Loucy (cell line): ENCODE data around the gene PRDM2.

Experiments
- H2AFZ ChIP-seq: fragments of 200-600 bp; sonication (generic); 2 replicates; pipeline ENCODE4 v1.6.0; 2016; ENCODE audit warnings: antibody characterized with exemption, mild to moderate bottlenecking, low read length, moderate library complexity
- H3F3A ChIP-seq: fragments of 200-600 bp; 2 replicates; pipeline ENCODE4 v1.6.0; 2016; ENCODE audit warnings: antibody characterized with exemption, low read depth, mild to moderate bottlenecking
- H3K27me3 ChIP-seq: fragments of 200-600 bp; sonication (generic); 2 replicates; pipeline ENCODE4 v1.6.1; 2014; ENCODE audit warnings: low read length, mild to moderate bottlenecking; ENCODE audit not compliant: insufficient read depth, poor library complexity, severe bottlenecking
- H3K36me3 ChIP-seq: fragments of 200-600 bp; sonication (generic); 2 replicates; pipeline ENCODE4 v1.6.1; 2016; ENCODE audit warnings: low read length; ENCODE audit not compliant: insufficient read depth
- H3K4me1 ChIP-seq: fragments of 200-600 bp; sonication (generic); 2 replicates; pipeline ENCODE4 v1.5.1; 2014; ENCODE audit warnings: low read length, mild to moderate bottlenecking; ENCODE audit not compliant: insufficient read depth, poor library complexity, severe bottlenecking
- H3K4me2 ChIP-seq: fragments of 200-600 bp; sonication (generic); 2 replicates; pipeline ENCODE4 v1.6.0; 2014; ENCODE audit warnings: antibody characterized with exemption, low read length, low read depth, mild to moderate bottlenecking; ENCODE audit not compliant: poor library complexity, severe bottlenecking
- H3K4me3 ChIP-seq: fragments of 200-600 bp; sonication (generic); 2 replicates; pipeline ENCODE4 v1.5.1; 2014; ENCODE audit warnings: low read length, mild to moderate bottlenecking, mixed read lengths; ENCODE audit not compliant: poor library complexity, severe bottlenecking
- H3K79me2 ChIP-seq: fragments of 200-600 bp; sonication (generic); 2 replicates; pipeline ENCODE4 v1.6.1; 2014; ENCODE audit warnings: low read length; ENCODE audit not compliant: insufficient read depth
- H3K9ac ChIP-seq: fragments of 200-600 bp; sonication (generic); 2 replicates; pipeline ENCODE4 v1.6.0; 2014; ENCODE audit warnings: mild to moderate bottlenecking, low read depth, low read length, moderate library complexity; ENCODE audit not compliant: poor library complexity, severe bottlenecking
- H3K9me2 ChIP-seq: fragments of 200-600 bp; sonication (generic); replicated peaks from 2 replicates; pipeline ENCODE4 v1.6.1; 2016; ENCODE audit warnings: low read depth, low read length, mixed read lengths
- H3K9me3 ChIP-seq: fragments of 200-600 bp; sonication (generic); 2 replicates; pipeline ENCODE4 v1.6.1; 2014; ENCODE audit warnings: mild to moderate bottlenecking, antibody characterized with exemption, low read length, low read depth; ENCODE audit not compliant: insufficient read depth
- H4K20me1 ChIP-seq: fragments of 200-600 bp; sonication (generic); 2 replicates; pipeline ENCODE4 v1.6.0; 2014; ENCODE audit warnings: antibody characterized with exemption, low read length, mild to moderate bottlenecking; ENCODE audit not compliant: insufficient read depth, poor library complexity, severe bottlenecking
- EZH2phosphoT487 ChIP-seq: fragments of 200-600 bp; IDR thresholded peaks from 2 replicates; pipeline ENCODE4 v1.6.1; 2018; ENCODE audit warnings: antibody characterized with exemption, mild to moderate bottlenecking, moderate library complexity, borderline replicate concordance
- TF ChIP-seq, protein P1 (sequence below): fragments of 200-600 bp; sonication (generic); conservative IDR thresholded peaks from 2 replicates; pipeline ENCODE4 v1.5.1; 2014; ENCODE audit warnings: mild to moderate bottlenecking, antibody characterized with exemption, low read length

PRDM2 gene

DNA sequence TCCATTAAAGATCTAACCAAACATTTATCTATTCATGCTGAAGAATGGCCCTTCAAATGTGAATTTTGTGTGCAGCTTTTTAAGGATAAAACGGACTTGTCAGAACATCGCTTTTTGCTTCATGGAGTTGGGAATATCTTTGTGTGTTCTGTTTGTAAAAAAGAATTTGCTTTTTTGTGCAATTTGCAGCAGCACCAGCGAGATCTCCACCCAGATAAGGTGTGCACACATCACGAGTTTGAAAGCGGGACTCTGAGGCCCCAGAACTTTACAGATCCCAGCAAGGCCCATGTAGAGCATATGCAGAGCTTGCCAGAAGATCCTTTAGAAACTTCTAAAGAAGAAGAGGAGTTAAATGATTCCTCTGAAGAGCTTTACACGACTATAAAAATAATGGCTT lies 81.2 kb downstream of the PRDM2 start:
- TF ChIP-seq, protein P1, sequence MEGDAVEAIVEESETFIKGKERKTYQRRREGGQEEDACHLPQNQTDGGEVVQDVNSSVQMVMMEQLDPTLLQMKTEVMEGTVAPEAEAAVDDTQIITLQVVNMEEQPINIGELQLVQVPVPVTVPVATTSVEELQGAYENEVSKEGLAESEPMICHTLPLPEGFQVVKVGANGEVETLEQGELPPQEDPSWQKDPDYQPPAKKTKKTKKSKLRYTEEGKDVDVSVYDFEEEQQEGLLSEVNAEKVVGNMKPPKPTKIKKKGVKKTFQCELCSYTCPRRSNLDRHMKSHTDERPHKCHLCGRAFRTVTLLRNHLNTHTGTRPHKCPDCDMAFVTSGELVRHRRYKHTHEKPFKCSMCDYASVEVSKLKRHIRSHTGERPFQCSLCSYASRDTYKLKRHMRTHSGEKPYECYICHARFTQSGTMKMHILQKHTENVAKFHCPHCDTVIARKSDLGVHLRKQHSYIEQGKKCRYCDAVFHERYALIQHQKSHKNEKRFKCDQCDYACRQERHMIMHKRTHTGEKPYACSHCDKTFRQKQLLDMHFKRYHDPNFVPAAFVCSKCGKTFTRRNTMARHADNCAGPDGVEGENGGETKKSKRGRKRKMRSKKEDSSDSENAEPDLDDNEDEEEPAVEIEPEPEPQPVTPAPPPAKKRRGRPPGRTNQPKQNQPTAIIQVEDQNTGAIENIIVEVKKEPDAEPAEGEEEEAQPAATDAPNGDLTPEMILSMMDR = no peak
- TF ChIP-seq EZH2phosphoT487 = no peak
- H3K9me2 ChIP-seq = no peaks in the 10 kb centered on the region
- H3K27me3 ChIP-seq = no peaks in the 10 kb centered on the region
- no peak overlapping the region for H3K4me3 ChIP-seq
- peaks cover 61% of the 10 kb centered on the region for H3K79me2 ChIP-seq
- no peak overlapping the region for H3K9ac ChIP-seq
- H3K36me3 ChIP-seq = peaks cover 97% of the 10 kb centered on the region
- H3K4me2 ChIP-seq = no peak overlapping the region
- no peaks in the 10 kb centered on the region for H3F3A ChIP-seq
- H4K20me1 ChIP-seq = peaks cover 43% of the 10 kb centered on the region
- no peak overlapping the region for H2AFZ ChIP-seq
- no peaks in the 10 kb centered on the region for H3K4me1 ChIP-seq
- no peaks in the 10 kb centered on the region for H3K9me3 ChIP-seq

DNA sequence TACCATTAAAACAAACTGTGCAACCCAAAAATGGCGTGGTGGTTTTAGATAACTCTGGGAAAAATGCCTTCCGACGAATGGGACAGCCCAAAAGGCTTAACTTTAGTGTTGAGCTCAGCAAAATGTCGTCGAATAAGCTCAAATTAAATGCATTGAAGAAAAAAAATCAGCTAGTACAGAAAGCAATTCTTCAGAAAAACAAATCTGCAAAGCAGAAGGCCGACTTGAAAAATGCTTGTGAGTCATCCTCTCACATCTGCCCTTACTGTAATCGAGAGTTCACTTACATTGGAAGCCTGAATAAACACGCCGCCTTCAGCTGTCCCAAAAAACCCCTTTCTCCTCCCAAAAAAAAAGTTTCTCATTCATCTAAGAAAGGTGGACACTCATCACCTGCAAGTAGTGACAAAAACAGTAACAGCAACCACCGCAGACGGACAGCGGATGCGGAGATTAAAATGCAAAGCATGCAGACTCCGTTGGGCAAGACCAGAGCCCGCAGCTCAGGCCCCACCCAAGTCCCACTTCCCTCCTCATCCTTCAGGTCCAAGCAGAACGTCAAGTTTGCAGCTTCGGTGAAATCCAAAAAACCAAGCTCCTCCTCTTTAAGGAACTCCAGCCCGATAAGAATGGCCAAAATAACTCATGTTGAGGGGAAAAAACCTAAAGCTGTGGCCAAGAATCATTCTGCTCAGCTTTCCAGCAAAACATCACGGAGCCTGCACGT lies 82.1 kb downstream of the PRDM2 start:
- H3K9me3 ChIP-seq = no peaks in the 10 kb centered on the region
- peaks cover 50% of the 10 kb centered on the region for H4K20me1 ChIP-seq
- no peak overlapping the region for H3K4me3 ChIP-seq
- no peaks in the 10 kb centered on the region for H3F3A ChIP-seq
- H3K4me2 ChIP-seq = no peak overlapping the region
- no peak overlapping the region for H3K9ac ChIP-seq
- no peaks in the 10 kb centered on the region for H3K27me3 ChIP-seq
- no peak for TF ChIP-seq EZH2phosphoT487
- TF ChIP-seq, protein P1 = no peak
- H2AFZ ChIP-seq = no peak overlapping the region
- no peaks in the 10 kb centered on the region for H3K9me2 ChIP-seq
- H3K36me3 ChIP-seq = peaks cover 97% of the 10 kb centered on the region
- no peaks in the 10 kb centered on the region for H3K4me1 ChIP-seq
- peaks cover 66% of the 10 kb centered on the region for H3K79me2 ChIP-seq

DNA sequence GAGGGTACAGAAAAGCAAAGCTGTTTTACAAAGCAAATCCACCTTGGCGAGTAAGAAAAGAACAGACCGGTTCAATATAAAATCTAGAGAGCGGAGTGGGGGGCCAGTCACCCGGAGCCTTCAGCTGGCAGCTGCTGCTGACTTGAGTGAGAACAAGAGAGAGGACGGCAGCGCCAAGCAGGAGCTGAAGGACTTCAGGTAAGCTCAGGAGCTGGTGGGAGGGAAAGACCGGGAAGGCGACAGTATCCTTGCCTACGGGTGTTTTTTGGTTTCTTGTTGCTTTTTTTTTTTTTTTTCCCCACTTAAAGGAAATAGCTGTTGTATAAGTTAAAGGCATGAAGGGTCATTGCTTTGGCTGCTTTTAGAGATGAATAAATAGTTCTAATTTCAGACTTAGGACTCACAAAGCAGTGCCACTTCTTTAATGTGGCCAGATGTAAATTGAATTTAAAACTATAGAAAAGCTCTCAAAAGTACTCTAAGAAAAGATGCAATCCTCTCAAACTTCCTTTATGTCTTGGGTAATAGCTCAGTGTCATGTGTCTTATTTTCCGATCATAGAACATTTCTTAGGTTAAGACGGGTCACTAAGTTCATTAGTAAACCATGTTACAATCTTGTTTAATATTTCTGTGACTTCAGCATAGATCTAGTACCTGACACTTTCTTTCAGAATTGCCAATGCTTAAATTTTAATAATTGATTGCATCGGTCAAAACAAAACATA lies 82.8 kb downstream of the PRDM2 start:
- Histone ChIP-seq H3K4me2 (no peak overlapping the region), H3K4me3 (no peak overlapping the region), H3K9ac (no peak overlapping the region), H3K27me3 (no peaks in the 10 kb centered on the region), H4K20me1 (peaks cover 49% of the 10 kb centered on the region), H3K79me2 (peaks cover 70% of the 10 kb centered on the region), H3K9me3 (no peaks in the 10 kb centered on the region), H3K9me2 (no peaks in the 10 kb centered on the region), H2AFZ (no peak overlapping the region), H3K36me3 (peaks cover 95% of the 10 kb centered on the region), H3F3A (no peaks in the 10 kb centered on the region), H3K4me1 (no peaks in the 10 kb centered on the region)
- TF ChIP-seq, protein P1 = no peak
- no peak for TF ChIP-seq EZH2phosphoT487
